CD1c-positive myeloid dendritic cell (primary cell): ENCODE measurements around the gene MYO18B.

Experiments used
- DNase-seq: peaks from one replicate; pipeline ENCODE4 v3.0.0-alpha.2; 2016; ENCODE audit errors: extremely low spot score

MYO18B gene

DNA sequence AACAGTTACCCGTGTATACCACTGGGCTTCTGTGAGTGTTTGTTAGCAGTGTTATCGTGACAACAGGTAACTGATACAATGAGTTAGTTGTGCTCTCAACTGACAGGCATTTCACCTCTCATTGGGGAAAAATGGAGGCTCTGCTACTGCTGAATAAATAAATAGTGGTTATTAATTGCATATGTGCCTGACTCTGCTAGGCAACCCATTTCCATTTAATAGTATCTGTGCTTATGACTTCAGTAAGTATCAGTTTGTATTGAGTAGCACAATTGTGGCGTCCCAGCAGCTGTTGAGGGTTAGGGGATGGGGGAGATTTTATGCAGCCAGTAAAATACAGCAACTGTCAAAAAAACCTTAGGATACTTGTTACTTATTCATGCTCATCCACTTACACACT, 303.9 kb downstream of the MYO18B start:
- DNase-seq: no peak

DNA sequence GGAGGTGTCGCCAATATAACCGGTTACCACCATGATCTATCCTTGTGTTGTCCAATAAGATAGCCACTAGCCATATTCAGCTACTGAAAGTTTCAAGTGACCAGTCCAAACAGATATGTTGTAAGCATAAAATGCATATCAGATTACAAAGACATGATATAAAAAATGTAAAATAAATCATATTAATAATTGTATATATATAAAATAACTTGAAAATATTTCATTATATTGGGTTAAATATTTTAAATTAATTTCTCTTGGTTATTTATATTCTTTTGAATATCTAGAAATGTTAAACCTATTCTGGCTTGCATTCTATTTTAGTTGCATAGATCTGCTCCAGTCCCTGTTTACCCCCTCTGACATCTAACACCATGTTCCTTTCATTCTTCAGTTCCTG, 305.5 kb downstream of the MYO18B start:
- no peak for DNase-seq

DNA sequence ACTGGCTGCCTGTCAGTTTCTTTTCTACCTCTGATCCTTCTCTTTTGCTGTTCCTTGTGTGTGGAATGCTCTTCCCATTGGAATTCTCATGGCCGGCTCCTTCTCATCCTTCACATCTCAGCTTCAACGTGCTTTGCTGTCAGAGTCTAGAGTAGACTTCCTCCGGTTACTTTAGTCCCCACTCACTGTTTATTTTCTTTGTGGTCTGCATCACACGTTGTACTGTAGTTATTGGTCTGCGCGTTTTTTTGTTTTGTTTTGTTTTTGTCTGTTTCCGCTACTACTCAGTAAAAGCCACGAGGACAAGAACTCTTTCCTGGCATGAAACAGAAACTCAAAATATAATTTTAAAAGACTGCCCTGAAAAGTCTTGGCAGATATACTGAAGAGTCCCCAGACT, 305.9 kb downstream of the MYO18B start:
- DNase-seq: no peak

DNA sequence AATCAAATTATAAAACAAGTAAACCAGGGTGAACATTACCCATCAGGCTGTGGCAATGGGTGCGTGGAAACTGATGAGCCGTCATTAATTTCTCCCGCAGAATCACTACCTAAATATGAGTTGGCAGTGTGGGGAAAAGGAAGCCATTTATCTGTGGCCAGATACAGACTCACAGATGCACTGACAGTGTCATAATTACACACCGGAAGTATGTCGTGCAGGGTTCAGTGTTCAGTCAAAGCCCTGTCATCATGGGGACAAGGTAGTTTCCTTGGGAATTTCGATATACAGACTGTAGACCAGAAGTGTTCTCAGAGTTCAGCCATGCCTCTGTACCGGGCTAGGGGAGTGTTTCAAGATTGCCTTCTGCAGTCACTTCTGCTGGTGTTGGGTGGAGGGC, 308.1 kb downstream of the MYO18B start:
- no peak for DNase-seq

DNA sequence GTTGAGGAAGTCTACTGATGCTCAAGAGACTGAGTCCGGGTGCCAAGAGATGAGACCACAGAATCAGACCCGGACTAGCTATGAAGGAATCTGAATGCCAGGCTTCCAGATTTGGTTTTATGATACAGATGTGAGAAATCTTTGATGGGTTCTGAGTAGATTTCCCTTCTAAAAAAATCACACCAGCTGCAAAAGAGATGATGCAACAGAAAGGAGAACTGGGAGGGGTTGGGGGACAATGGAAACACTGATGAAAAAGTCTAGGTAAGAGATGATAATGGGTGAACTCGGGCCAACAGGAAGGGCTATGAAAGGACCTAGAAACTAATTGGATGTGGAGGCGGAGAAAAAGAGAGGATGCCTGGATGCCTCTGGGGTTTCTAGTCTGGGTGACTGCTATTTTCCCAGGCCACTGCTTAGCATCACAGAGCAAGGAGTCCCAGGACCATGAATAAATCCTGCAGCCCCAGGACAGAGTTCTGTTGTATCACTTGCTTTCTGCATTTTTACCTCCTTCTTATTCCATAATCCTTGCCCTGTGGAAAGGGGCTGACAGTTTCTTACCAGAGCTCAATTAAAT, 311.8 kb downstream of the MYO18B start:
- DNase-seq: no peak

DNA sequence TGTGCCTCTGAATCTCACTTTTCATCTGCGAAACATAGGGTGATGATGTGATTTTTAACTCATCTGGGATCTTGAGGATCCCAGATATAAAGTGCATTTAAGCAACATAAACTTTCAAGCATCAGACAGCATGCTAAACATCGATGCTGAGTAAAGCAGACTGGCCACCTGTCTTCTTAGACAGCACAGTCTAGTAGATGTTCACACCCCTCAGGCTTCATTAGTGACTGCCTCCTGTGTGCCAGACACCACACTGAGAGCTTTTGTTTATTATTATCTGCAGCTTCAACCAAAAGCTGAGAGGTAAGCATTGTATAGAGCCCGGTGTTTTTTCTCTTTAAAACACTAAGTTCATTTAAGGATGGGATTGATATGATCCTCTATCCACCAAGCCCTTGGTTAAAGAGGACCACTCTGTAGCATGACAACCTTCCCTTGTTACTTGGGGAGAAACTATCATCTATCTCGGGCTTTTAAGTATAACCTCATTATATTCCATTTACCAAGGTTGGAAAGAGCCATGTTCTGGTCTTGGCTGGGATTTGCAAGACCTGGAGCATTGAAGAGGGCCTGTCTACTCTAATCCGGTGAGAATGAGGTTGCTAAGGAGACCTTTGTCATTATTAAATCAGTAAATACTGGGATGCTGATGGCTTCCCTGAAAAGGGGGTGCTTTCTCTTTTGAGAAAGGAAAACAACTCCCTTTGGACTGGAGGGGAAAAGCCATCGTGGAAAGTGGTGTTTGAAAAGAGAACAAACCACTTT, 313.0 kb downstream of the MYO18B start:
- no peak for DNase-seq

DNA sequence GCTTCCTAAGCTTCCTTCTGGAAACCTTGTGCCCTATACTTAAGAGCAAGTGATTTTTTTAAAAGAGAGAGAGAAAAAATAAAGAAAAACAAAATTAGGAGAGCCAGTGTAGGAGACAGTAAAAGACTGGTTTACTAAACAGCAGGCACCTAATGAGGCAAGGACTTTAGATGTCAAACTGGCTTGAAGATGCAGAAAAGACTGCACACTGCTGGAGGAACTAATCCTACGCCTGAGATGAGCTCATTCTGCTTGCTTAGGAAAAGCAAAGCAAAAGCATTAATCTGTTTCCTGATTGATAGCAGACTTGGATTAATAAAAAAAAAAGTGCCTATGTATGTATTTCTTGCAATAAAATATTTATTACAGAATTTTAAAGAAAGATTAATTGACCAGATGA, 313.7 kb downstream of the MYO18B start:
- DNase-seq: no peak

DNA sequence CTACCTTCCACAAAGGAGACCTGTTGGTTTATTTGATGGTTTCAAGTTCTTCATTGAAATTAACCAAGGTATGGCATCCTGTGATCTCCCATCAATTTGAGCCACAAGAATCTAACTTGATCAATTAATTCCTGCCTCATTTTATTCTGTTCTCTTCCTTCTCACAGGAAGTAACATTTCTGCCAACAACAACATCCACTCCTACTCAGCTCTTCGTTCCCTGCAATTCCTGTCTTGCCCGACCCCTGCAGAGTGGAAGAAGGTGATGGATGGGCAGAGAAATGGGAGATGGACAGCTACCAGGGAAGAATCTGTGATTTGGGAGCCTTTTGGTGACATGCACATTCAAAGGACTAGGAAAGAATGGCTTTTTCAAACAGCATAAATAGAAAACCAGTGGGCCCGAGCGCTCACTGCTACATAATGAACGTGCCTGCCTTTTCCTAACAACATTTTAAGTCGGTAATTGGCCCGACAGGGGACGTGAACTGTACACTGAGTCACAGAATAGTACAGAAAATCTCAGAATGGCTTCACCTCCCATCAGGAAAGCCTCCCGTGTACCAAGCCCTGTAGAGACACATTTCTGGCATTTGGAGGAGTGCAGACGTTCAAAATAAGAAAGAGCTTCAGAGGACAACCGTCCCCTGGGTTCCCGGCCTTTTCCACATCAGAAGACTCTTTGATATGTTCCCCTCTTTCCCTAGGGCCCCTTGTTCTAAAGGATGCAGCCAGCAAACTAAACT, 314.6 kb downstream of the MYO18B start:
- DNase-seq: no peak

DNA sequence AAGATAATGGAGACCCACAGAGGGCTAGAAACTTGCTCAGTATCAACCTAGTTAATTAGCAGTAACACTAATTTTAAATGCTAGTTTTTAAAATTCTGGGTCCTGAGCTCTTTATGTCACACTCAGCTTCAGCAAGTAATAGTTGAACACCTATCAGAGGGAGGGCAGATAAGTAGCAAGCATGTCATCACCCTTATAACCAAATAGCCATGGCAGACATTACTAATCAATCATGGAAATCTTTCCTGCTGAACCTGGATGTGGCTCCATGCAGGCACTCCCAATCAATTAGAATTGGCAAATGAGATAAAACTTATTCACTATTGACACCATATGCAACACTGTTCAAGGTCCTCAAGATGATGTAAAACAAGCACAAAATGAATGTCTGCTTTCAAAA, 315.7 kb downstream of the MYO18B start:
- no peak for DNase-seq

DNA sequence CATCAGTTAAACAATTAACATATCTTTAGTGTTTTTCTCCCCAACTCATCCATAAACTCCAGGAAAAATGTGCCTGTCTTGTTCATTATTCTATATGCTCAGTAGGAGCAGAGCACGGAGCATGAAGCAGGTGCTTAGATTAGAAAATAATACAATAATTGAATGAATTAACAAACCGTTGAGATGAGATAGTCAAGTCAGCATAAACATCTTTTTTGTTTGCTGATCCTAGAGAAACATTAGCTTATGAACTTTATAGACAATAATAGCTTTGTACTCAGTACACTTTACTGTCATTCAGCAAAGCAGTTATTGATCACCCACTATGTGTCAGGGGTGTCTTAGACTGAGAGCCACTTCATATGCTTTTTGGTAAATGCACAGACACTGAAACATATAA, 322.1 kb downstream of the MYO18B start:
- no peak for DNase-seq

DNA sequence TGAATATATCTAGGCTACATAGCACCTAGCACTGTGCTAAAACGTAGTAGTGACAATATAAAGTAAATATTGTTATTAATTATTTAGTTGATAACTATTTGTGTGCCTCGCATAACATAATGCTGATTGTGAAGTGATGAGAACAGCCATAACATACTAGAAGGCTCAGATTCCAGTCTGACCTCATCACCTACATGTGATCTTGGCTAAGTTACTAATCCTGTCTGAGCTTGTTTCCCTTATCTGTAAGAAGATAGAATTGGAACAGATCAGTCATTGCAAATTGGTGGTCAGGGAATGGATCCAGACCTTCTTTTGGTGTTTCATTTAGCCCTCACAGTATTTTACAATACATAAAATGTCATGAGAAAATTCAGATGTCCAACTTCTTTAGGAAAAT, 323.9 kb downstream of the MYO18B start:
- no peak for DNase-seq

DNA sequence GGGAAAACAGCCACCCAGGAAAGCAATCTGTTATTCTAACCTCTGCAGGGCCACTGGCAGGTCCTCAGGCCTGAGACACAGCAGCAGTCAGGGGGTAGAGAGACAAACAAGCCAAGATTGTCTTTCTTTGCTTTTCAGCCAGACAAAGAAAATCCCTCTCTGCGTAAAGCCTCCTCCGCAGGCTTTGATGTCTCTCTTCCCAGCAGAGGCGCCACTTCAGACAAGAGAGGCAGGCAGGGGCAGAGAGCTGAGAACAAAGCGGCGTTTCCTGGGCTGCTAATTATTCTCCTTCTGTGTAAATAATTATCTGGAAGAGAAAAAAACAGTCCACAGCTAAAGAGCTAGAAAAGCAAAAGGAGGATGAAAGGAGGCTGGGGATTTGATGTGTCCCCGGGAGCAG, 324.5 kb downstream of the MYO18B start:
- no peak for DNase-seq

DNA sequence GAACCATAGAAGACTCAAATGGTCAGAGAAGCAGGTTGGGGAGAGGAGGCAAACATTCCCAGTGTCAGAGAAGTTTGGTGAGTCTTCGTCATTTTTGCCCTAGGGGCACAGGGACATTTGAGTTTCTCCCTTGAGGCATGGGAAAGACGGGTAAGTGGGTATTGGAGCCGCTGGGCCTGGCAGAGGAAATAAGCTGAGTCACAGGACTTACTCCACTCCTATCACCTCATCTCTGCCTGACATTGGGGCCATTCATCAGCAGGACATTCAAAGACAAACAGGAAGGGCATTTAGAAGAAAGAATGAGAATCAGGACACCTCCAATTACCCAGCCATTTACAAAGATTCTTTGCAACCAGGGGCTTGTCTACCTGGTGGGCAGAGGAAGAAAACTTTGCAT, 326.6 kb downstream of the MYO18B start:
- no peak for DNase-seq

DNA sequence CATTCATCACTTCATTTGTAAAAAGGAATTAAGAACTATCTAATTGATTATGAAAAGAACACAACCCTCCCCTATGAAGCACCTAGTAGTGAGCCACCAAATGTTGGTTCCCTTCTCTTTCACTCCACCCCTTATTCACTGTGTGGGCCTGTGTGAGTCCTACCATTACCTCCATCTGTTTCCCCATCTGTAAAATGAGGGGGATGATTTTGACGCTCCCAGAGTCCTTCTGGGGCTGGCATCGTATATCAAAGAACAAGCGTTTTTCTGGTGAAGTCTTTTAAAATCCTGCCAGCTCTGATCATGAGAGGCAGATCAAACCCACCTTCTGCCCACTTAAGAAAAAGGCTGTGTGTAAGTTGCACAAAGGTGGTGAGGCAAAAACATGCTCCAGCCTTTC, 330.6 kb downstream of the MYO18B start:
- DNase-seq: no peak

DNA sequence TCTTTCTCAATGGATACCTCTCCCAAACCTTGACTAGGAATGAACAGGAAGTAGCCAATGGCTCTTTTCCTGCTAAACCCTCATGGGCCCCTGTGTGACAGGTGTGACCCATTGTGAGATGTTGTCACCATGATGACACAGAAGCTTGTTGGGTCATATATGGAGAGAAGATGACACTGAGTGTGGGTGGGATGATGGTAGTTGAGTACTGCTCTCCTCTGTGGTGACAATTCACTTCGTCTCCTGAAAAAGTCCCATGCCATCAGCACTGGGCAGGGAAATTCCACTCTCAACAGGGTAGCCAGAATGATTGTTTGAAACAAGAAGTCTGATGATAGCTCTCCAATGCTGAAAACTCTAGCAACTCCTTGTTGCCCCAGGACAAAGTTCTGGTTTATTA, 333.3 kb downstream of the MYO18B start:
- no peak for DNase-seq

DNA sequence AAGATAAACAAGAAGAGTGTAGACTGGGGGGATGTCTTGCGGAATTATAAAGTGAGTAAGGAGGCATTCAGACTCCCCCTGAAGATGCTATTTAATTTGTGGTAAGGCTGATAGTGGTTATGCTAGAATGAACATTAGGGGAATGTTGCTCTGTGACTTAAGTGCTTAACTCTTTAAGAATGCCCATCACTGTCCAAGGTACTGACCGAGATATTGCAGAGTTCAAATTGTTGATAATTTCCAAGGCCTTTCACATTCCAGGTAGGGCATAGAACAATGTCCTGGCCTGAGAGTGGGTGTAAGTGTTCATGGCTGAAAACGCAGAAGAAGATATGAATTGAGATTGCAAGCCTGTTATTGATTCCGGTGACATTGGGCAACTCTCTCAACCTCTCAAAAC, 337.0 kb downstream of the MYO18B start:
- no peak for DNase-seq
